ENCODE results near the gene MSX1.

Gene MSX1

DNA sequence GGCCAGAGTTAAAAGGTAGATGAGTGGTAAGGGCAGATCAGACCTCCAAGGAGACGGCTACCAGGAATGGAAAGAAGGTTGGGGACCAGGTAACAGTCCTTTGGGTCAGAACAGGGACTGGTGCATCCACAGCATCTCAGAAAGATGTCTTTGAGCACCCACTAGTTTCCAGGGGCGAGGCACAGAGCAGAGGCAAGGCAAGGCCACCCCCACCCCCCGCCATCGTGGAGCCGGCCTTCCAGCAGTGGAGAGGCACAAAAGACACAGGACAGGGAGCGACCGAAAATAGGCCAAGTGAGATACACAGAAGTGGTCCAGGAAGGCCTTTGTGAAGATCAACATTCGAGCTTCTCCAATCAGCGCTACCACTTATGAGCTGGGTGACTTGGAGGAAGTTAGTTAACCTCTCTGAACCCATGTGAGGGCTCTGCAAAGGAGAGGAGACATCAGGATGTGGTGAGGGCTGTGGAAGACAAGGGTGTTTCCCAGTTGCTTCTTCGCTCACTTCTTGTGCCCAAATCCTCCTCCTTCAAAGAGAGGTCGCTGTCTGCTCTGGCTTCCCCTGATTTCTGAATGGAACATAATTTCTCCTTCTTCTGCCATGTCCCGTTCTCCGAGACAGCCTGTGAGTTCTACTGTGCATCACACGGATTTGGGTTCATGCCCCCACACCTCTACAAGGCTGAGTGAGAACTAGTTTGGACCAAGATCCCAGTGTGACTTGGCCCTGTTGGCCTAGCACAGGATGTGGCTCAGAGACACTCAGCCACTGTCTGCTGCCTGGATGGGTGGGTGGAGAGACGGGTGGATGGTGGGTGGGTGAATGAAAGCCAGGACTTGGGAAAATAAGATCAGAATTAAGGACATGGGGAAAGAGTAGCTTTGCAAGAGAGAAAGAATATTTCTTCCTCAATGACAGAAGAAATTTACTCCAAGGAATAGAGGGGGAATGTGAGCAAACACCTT lies 16.7 kb upstream of the MSX1 start:
- Histone ChIP-seq H3K4me1 (ENCODE audit: control insufficient read depth in 1 of 2, insufficient read depth in 1 of 2, low read depth in 1 of 2, low read length in 1 of 2) (no peaks in the 10 kb centered on the region), H3K36me3 (no peaks in the 10 kb centered on the region), H3K4me3 (ENCODE audit: low read depth in 1 of 2, low read length in 1 of 2) (no peak overlapping the region), H3K9me3 (no peaks in the 10 kb centered on the region), H3K27ac (no peak overlapping the region), H3K27me3 (peaks cover 69% of the 10 kb centered on the region)
- TF ChIP-seq, protein P1, sequence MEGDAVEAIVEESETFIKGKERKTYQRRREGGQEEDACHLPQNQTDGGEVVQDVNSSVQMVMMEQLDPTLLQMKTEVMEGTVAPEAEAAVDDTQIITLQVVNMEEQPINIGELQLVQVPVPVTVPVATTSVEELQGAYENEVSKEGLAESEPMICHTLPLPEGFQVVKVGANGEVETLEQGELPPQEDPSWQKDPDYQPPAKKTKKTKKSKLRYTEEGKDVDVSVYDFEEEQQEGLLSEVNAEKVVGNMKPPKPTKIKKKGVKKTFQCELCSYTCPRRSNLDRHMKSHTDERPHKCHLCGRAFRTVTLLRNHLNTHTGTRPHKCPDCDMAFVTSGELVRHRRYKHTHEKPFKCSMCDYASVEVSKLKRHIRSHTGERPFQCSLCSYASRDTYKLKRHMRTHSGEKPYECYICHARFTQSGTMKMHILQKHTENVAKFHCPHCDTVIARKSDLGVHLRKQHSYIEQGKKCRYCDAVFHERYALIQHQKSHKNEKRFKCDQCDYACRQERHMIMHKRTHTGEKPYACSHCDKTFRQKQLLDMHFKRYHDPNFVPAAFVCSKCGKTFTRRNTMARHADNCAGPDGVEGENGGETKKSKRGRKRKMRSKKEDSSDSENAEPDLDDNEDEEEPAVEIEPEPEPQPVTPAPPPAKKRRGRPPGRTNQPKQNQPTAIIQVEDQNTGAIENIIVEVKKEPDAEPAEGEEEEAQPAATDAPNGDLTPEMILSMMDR (IDR thresholded peaks at IDR 0.05): no peak

DNA sequence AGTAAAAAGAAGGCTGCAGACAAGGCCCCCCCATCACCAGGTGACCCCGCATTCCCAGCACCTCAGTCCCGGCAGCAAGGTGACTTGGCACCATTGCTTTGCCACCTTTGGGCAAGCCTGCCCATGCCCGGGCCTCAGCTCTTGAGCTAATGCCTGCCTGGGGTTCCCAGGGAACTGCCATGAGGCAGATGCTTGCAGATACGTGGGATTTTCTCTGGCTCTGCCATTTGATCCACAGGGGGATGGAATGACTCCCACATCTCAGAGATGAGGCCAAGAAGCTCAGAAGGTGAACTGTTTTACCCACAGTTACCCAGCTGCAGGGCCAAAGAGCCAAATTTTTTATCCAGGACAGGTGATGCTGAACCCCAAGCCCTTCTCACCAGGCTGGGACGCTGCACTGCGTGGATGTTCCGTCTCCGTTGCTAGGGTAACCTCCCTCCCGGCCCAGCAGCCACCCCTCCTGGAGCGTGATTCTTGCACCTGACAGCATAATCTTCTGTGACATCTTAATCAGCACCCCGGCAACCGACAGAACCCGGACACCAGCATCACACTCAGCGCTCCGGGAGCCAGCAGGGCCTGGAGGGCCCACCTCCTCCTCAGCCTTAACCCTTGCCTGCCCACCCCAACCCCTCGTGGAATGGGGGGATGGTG lies 15.7 kb upstream of the MSX1 start:
- Histone ChIP-seq H3K9me3 (no peaks in the 10 kb centered on the region), H3K4me1 (ENCODE audit: control insufficient read depth in 1 of 2, insufficient read depth in 1 of 2, low read depth in 1 of 2, low read length in 1 of 2) (no peaks in the 10 kb centered on the region), H3K36me3 (no peaks in the 10 kb centered on the region), H3K27ac (no peak overlapping the region), H3K4me3 (ENCODE audit: low read depth in 1 of 2, low read length in 1 of 2) (no peak overlapping the region), H3K27me3 (peaks cover 69% of the 10 kb centered on the region)
- TF ChIP-seq, protein P1 (IDR thresholded peaks at IDR 0.05): no peak

DNA sequence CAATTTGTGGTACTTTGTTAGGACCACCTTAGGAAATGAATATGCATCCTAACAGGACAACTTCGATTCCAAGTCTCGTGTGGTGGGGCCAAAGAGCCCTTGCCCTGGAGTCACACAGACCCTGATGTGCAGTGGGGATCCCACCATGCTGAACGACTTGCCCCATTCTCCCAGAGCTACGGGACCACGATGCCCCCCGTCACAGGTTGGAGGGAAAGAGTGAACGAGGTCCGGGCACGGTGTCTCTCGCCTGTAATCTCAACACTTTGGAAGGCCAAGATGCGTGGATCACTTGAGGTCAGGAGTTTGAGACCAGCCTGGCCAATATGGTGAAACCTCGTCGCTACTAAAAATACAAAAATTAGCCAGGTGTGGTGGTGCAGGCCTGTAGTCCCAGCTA lies 14.4 kb upstream of the MSX1 start:
- Histone ChIP-seq H3K4me1 (ENCODE audit: control insufficient read depth in 1 of 2, insufficient read depth in 1 of 2, low read depth in 1 of 2, low read length in 1 of 2) (no peaks in the 10 kb centered on the region), H3K36me3 (no peaks in the 10 kb centered on the region), H3K27ac (no peak overlapping the region), H3K27me3 (peaks cover 70% of the 10 kb centered on the region), H3K4me3 (ENCODE audit: low read depth in 1 of 2, low read length in 1 of 2) (no peak overlapping the region), H3K9me3 (no peaks in the 10 kb centered on the region)
- TF ChIP-seq, protein P1 (IDR thresholded peaks at IDR 0.05): no peak

DNA sequence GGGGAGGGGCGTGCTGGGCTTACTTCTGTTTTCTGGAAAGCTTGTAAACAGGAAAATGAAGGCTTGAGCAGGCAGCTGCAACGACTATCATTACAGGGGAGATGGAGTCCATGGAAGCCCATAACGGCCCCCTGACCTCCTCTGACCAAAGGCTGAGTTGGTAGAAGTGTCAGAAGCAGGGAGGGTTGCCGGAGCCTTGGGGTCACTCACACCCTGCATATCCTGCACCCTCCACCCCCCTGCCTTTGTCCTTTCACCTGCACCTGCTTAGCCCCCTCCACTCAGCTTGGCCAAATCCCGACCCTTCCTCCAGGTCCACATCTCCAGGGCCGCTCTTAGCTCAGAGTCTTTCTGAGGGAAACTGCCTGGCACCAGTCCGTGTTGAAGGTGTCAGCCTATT lies 12.5 kb upstream of the MSX1 start:
- Histone ChIP-seq H3K27me3 (peaks cover 73% of the 10 kb centered on the region), H3K27ac (no peak overlapping the region), H3K9me3 (no peaks in the 10 kb centered on the region), H3K4me1 (ENCODE audit: control insufficient read depth in 1 of 2, insufficient read depth in 1 of 2, low read depth in 1 of 2, low read length in 1 of 2) (no peaks in the 10 kb centered on the region), H3K36me3 (no peaks in the 10 kb centered on the region), H3K4me3 (ENCODE audit: low read depth in 1 of 2, low read length in 1 of 2) (no peak overlapping the region)
- TF ChIP-seq, protein P1 (IDR thresholded peaks at IDR 0.05): no peak

DNA sequence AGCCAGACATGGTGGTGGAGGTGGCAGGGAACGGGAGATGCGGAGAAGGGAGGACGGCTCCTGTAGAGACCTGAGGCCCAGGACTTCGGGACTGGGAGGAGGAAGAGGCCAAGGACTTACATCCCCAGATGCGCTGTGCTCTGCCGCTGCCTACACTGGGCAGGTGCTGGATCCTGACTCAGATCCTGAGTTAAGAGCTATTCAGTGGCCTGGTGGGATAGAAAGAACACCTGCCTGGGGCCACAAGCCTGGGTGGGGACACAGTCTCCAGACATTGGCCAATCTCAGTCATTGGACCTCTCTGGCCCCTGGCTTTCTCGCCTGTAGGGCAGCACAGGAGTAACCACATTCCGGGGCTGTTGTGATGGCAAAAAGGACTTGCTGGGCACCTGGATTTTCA lies 10.9 kb upstream of the MSX1 start:
- no peak overlapping the region for H3K27ac ChIP-seq
- peaks cover 83% of the 10 kb centered on the region for H3K27me3 ChIP-seq
- H3K4me3 ChIP-seq (ENCODE audit: low read depth in 1 of 2, low read length in 1 of 2): no peak overlapping the region
- H3K4me1 ChIP-seq (ENCODE audit: control insufficient read depth in 1 of 2, insufficient read depth in 1 of 2, low read depth in 1 of 2, low read length in 1 of 2): no peaks in the 10 kb centered on the region
- no peaks in the 10 kb centered on the region for H3K36me3 ChIP-seq
- TF ChIP-seq, protein P1 (IDR thresholded peaks at IDR 0.05): no peak
- no peaks in the 10 kb centered on the region for H3K9me3 ChIP-seq

Measured in neutrophil (primary cell).